GM10847 (cell line): Measurements from ENCODE around the gene MICALL2.

Experiments
- POLR2A ChIP-seq: IDR thresholded peaks from 2 replicates; pipeline ENCODE4 v1.6.1; 2011; ENCODE audit not compliant: insufficient read length; ENCODE audit errors: extremely low read depth

MICALL2 gene

GRCh38 chr7:1438208-1438607 is 21.1 kb downstream of the MICALL2 start:
- no peak for TF ChIP-seq POLR2A

GRCh38 chr7:1437155-1437880 is 22.0 kb downstream of the MICALL2 start:
- no peak for TF ChIP-seq POLR2A

- TF ChIP-seq POLR2A: no peak
Observed at GRCh38 chr7:1436608-1437007, 22.7 kb downstream of the MICALL2 start.

GRCh38 chr7:1434891-1435670 is 24.2 kb downstream of the MICALL2 start:
- no peak for TF ChIP-seq POLR2A

- no peak for TF ChIP-seq POLR2A
Observed at GRCh38 chr7:1434165-1434718, 25.0 kb downstream of the MICALL2 start.

- no peak for TF ChIP-seq POLR2A
Observed at GRCh38 chr7:1433128-1433920, 25.9 kb downstream of the MICALL2 start.

- no peak for TF ChIP-seq POLR2A
Observed at GRCh38 chr7:1432411-1433082, 26.7 kb downstream of the MICALL2 start.

GRCh38 chr7:1431634-1432380 is 27.5 kb downstream of the MICALL2 start:
- TF ChIP-seq POLR2A: no peak

- TF ChIP-seq POLR2A: no peak
Observed at GRCh38 chr7:1431226-1431625, 28.0 kb downstream of the MICALL2 start.

GRCh38 chr7:1430056-1430845 is 29.0 kb downstream of the MICALL2 start:
- TF ChIP-seq POLR2A: no peak

- TF ChIP-seq POLR2A: no peak
Observed at GRCh38 chr7:1428941-1429501, 30.2 kb downstream of the MICALL2 start.

- TF ChIP-seq POLR2A: no peak
Observed at GRCh38 chr7:1427064-1427657, 32.1 kb downstream of the MICALL2 start.

- TF ChIP-seq POLR2A: no peak
Observed at GRCh38 chr7:1426474-1426873, 32.8 kb downstream of the MICALL2 start.
